Endothelial cell of umbilical vein (primary cell): ENCODE results near the gene FNDC5. TPM values are rescaled to one million over a fixed set of nuclear protein-coding genes. Genes with fewer than 3 reads are reported as not detected.

ENCODE experiments used
- BruUV-seq: library from RNA; stranded (reverse); fragments of 400-500 nt; replicated peaks from 2 replicates; lab custom pipeline; 2021; lab: Mats Ljungman, UMichigan
- CTCF ChIA-PET: fragments of 300-600, 350-600 bp; sonication (Branson Sonifier 250); formaldehyde crosslinking; loops from one replicate; lab custom pipeline; 2021; ENCODE audit warnings: antibody characterized with exemption, inconsistent platforms; lab: Charles Lee
- POLR2A ChIA-PET: fragments of 300-600, 350-600 bp; sonication (Branson Sonifier 250); formaldehyde crosslinking; loops from one replicate; lab custom pipeline; 2021; ENCODE audit warnings: antibody characterized with exemption, inconsistent platforms; lab: Charles Lee
- DNase-seq: peaks from one replicate; pipeline ENCODE4 v3.0.0-alpha.2; 2011; ENCODE audit warnings: low read depth, low spot score
- FAIRE-seq: peaks from 2 replicates; lab custom pipeline; 2011; peaks lifted over from hg19 to GRCh38; lab: Jason Lieb, UNC
- H2AFZ ChIP-seq: 2 replicates; pipeline ENCODE4 v1.6.0; 2012; ENCODE audit warnings: low read depth, low read length, control low read depth, inconsistent platforms
- H3K27ac ChIP-seq: 2 replicates; pipeline ENCODE4 v1.5.1; 2011; ENCODE audit warnings: low read depth, mild to moderate bottlenecking, control low read depth, low read length, moderate library complexity; ENCODE audit not compliant: insufficient read depth
- H3K27me3 ChIP-seq, 2 experiments: 2 replicates each; pipeline versions ENCODE4 v1.6.0 to v1.6.1; 2011; ENCODE audit warnings: low read length in 2 of 2, mixed read lengths in 1 of 2; ENCODE audit not compliant: control insufficient read depth in 2 of 2, insufficient read depth in 2 of 2
- H3K36me3 ChIP-seq, 2 experiments: 2 replicates in 1 of 2; 3 replicates in 1 of 2; pipeline ENCODE4 v1.5.1; 2011; ENCODE audit warnings: low read length in 2 of 2, mild to moderate bottlenecking in 1 of 2, moderate library complexity in 1 of 2; ENCODE audit not compliant: control insufficient read depth in 2 of 2, insufficient read depth in 2 of 2; ENCODE audit errors: extremely low read depth in 1 of 2
- H3K4me1 ChIP-seq: 3 replicates; pipeline ENCODE4 v1.5.1; 2011; ENCODE audit warnings: mild to moderate bottlenecking, low read length; ENCODE audit not compliant: control insufficient read depth, insufficient read depth; ENCODE audit errors: extremely low read depth
- H3K4me2 ChIP-seq: 2 replicates; pipeline ENCODE4 v1.6.1; 2011; ENCODE audit warnings: low read length, control low read depth, mixed read lengths; ENCODE audit not compliant: insufficient read depth
- H3K4me3 ChIP-seq, 3 experiments: fragments of 200-600 bp in 1 of 3; sonication (generic), shearing (Covaris generic) in 1 of 3; replicated peaks in 1 of 3; 2 replicates each; pipeline ENCODE4 v1.5.1; 2011 to 2016; ENCODE audit warnings: control low read depth in 3 of 3, low read length in 3 of 3, mild to moderate bottlenecking in 2 of 3, inconsistent platforms in 1 of 3, low read depth in 1 of 3, moderate library complexity in 1 of 3; ENCODE audit not compliant: insufficient read depth in 1 of 3
- H3K79me2 ChIP-seq: 2 replicates; pipeline ENCODE4 v1.6.0; 2012; ENCODE audit warnings: low read length, inconsistent platforms; ENCODE audit not compliant: control insufficient read depth, insufficient read depth
- H3K9ac ChIP-seq: replicated peaks from 2 replicates; pipeline ENCODE3; 2011; ENCODE audit warnings: low read length, control low read depth; ENCODE audit not compliant: insufficient read depth; ENCODE audit errors: extremely low read depth
- H3K9me1 ChIP-seq: replicated peaks from 3 replicates; pipeline ENCODE4 v1.6.0; 2011; ENCODE audit warnings: mild to moderate bottlenecking, low read length; ENCODE audit not compliant: control insufficient read depth, insufficient read depth; ENCODE audit errors: extremely low read depth
- H3K9me3 ChIP-seq: replicated peaks from 2 replicates; pipeline ENCODE4 v1.5.1; 2012; ENCODE audit warnings: low read length, inconsistent platforms; ENCODE audit not compliant: control insufficient read depth, insufficient read depth
- H4K20me1 ChIP-seq: replicated peaks from 2 replicates; pipeline ENCODE3; 2011; ENCODE audit warnings: mild to moderate bottlenecking, low read length; ENCODE audit not compliant: control insufficient read depth, insufficient read depth; ENCODE audit errors: extremely low read depth
- EZH2 ChIP-seq: IDR thresholded peaks from 2 replicates; pipeline ENCODE4 v1.6.1; 2012; ENCODE audit warnings: borderline replicate concordance, low read depth, mild to moderate bottlenecking, moderate library complexity, low read length, inconsistent platforms; ENCODE audit not compliant: severe bottlenecking
- FOS ChIP-seq: IDR thresholded peaks from 2 replicates; pipeline ENCODE4 v1.6.1; 2011; ENCODE audit warnings: mild to moderate bottlenecking, low read length, moderate library complexity, borderline replicate concordance; ENCODE audit not compliant: insufficient read depth
- GATA2 ChIP-seq: IDR thresholded peaks from 2 replicates; pipeline ENCODE4 v1.7.0; 2011; ENCODE audit warnings: low read depth, mild to moderate bottlenecking, moderate library complexity, mixed read lengths, low read length; ENCODE audit not compliant: insufficient read length, insufficient read depth
- JUN ChIP-seq: IDR thresholded peaks from 2 replicates; pipeline ENCODE4 v1.6.1; 2011; ENCODE audit warnings: borderline replicate concordance, low read depth; ENCODE audit not compliant: insufficient read length, insufficient read depth
- MYC ChIP-seq: IDR thresholded peaks from one replicate; pipeline ENCODE4 v1.6.1; 2011; ENCODE audit warnings: mild to moderate bottlenecking, low read depth, low read length
- POLR2A ChIP-seq: IDR thresholded peaks from 2 replicates; pipeline ENCODE4 v1.6.1; 2012; ENCODE audit warnings: low read depth, mild to moderate bottlenecking, control low read depth, low read length
- POLR2AphosphoS5 ChIP-seq: IDR thresholded peaks from 2 replicates; pipeline ENCODE4 v1.6.1; 2012; ENCODE audit warnings: low read depth, mild to moderate bottlenecking, control low read depth, low read length, moderate library complexity; ENCODE audit not compliant: insufficient read depth
- dilution Hi-C: fragments of 300-500 bp; cut with MboI; formaldehyde crosslinking; loops from one replicate; pipeline ENCODE4 v1.15.0; 2019; ENCODE audit warnings: low sequenced_read_pairs; ENCODE audit not compliant: extremely low pct_ligation_motif_present
- intact Hi-C: fragments of 100-400 bp; cut with micrococcal nuclease; formaldehyde crosslinking; loops from one replicate; pipeline ENCODE4 v1.10.0; 2022
- polyA plus RNA-seq, 4 experiments: library from polyadenylated mRNA; depleted of rRNA in 3 of 4; stranded (reverse) in 3 of 4; unstranded in 1 of 4; fragments of >200 nt; gene quantifications; 2 replicates each; pipeline versions ENCODE4 v1.2.1 to v1.2.3, GENCODE V29; 2011 to 2012; ENCODE audit warnings: missing spikeins in 1 of 4
- total RNA-seq: library from RNA; stranded (reverse); gene quantifications from 2 replicates; pipeline ENCODE4 v1.2.3, GENCODE V29; 2021
- TF ChIP-seq, protein P1 (sequence below): IDR thresholded peaks from 2 replicates; pipeline ENCODE4 v1.6.1; 2011; ENCODE audit not compliant: insufficient read depth, insufficient read length
- TF ChIP-seq, protein P2 (sequence below), 2 donors: IDR thresholded peaks; 1 replicate in 1 of 2; 2 replicates in 1 of 2; pipeline ENCODE4 v1.5.1; 2011; ENCODE audit warnings: low read length in 2 of 2, mild to moderate bottlenecking in 2 of 2, moderate library complexity in 2 of 2, control low read depth in 1 of 2, inconsistent platforms in 1 of 2, low read depth in 1 of 2; ENCODE audit not compliant: insufficient read depth in 1 of 2; ENCODE audit errors: extremely low read depth in 1 of 2

Gene FNDC5
- total and polyA plus RNA-seq, 2 donors (not counting 3 experiments of a cell fraction or from before 2014, with no cell fraction given): 0.14 to 0.64 TPM

DNA sequence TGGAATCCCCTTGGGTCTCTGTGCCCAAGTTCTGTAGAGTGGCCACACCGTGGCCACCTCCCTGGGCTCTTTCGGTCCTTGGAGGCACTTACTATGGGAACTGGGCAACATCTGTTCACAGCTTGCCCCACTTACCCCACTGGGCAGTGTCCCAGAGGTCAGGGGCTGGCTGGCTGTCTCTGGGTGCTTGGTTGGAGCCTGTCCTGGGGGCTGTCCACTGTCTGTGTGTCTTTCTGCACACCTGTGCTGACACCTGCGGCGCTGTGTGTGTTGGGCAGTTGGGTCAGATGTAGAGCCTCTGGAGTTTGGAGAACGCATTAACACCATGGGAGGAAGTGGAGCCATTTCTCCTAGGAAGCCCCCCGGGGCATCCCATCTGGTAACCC lies 31.8 kb upstream of the FNDC5 start:
- TF ChIP-seq, protein P1, sequence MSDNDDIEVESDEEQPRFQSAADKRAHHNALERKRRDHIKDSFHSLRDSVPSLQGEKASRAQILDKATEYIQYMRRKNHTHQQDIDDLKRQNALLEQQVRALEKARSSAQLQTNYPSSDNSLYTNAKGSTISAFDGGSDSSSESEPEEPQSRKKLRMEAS: no peak
- TF ChIP-seq POLR2A: no peak
- TF ChIP-seq MYC: no peak
- TF ChIP-seq POLR2AphosphoS5: no peak
- TF ChIP-seq EZH2: no peak
- TF ChIP-seq, protein P2, sequence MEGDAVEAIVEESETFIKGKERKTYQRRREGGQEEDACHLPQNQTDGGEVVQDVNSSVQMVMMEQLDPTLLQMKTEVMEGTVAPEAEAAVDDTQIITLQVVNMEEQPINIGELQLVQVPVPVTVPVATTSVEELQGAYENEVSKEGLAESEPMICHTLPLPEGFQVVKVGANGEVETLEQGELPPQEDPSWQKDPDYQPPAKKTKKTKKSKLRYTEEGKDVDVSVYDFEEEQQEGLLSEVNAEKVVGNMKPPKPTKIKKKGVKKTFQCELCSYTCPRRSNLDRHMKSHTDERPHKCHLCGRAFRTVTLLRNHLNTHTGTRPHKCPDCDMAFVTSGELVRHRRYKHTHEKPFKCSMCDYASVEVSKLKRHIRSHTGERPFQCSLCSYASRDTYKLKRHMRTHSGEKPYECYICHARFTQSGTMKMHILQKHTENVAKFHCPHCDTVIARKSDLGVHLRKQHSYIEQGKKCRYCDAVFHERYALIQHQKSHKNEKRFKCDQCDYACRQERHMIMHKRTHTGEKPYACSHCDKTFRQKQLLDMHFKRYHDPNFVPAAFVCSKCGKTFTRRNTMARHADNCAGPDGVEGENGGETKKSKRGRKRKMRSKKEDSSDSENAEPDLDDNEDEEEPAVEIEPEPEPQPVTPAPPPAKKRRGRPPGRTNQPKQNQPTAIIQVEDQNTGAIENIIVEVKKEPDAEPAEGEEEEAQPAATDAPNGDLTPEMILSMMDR (IDR thresholded peaks at IDR 0.05; ENCODE audit: extremely low read depth in 1 of 2, insufficient read depth in 1 of 2, low read depth in 1 of 2, low read length in 2 of 2): no peak
- no peak for TF ChIP-seq GATA2
- TF ChIP-seq JUN: no peak
- no peak for TF ChIP-seq FOS
- CTCF ChIA-PET: interaction anchor here (1.1 kb wide), 1 partner anchor 11 kb away, joined by 4 read pairs; no protein-coding TSS in a partner anchor
- Histone ChIP-seq H3K27ac (no peak overlapping the region), H3K4me2 (no peak overlapping the region), H4K20me1 (no peaks in the 10 kb centered on the region), H3K79me2 (no peaks in the 10 kb centered on the region), H3K9ac (no peak overlapping the region), H3K4me1 (peaks cover 8% of the 10 kb centered on the region), H3K9me1 (no peaks in the 10 kb centered on the region), H3K4me3 (no peak overlapping the region), H2AFZ (no peak overlapping the region), H3K27me3 (peaks cover 0 to 3% of the 10 kb centered on the region in 2 experiments), H3K9me3 (no peaks in the 10 kb centered on the region), H3K36me3 (no peaks in the 10 kb centered on the region)
- intact Hi-C loops (no loop called here), dilution Hi-C loops (no loop called here)
- POLR2A ChIA-PET: no interaction called here
- FAIRE-seq (no peak), DNase-seq (no peak)
- no TSS peak for BruUV-seq
